MM.1S (cell line): ENCODE data around the gene RNF126.
"Not testable (repeated sequence)": the region's sequence is repeated elsewhere in the genome, so short reads cannot be mapped to it uniquely, and the experiment has no call there.

Source experiments
- DNase-seq: peaks from one replicate; pipeline ENCODE4 v3.0.0-alpha.2; 2015
- H2AFZ ChIP-seq: fragments of 300-600 bp; sonication (generic); 2 replicates; pipeline ENCODE4 v1.6.0; 2016; ENCODE audit warnings: antibody characterized with exemption, low read length
- H3F3A ChIP-seq: fragments of 300-600 bp; sonication (generic); 2 replicates; pipeline ENCODE4 v1.6.1; 2016; ENCODE audit warnings: mild to moderate bottlenecking, antibody characterized with exemption, low read length, moderate library complexity, mixed read lengths; ENCODE audit not compliant: insufficient read depth
- H3K27ac ChIP-seq: fragments of 300-600 bp; sonication (generic); 2 replicates; pipeline ENCODE4 v1.5.1; 2016; ENCODE audit warnings: mild to moderate bottlenecking, low read length
- H3K27me3 ChIP-seq: fragments of 300-600 bp; sonication (generic); replicated peaks from 2 replicates; pipeline ENCODE4 v1.6.0; 2016; ENCODE audit warnings: low read length; ENCODE audit not compliant: insufficient read depth
- H3K36me3 ChIP-seq: fragments of 300-600 bp; sonication (generic); replicated peaks from 2 replicates; pipeline ENCODE4 v1.6.1; 2016; ENCODE audit warnings: mild to moderate bottlenecking, low read length, mixed read lengths; ENCODE audit not compliant: insufficient read depth
- H3K4me1 ChIP-seq: fragments of 300-600 bp; sonication (generic); 2 replicates; pipeline ENCODE4 v1.6.1; 2016; ENCODE audit warnings: low read length, mixed read lengths
- H3K4me2 ChIP-seq: fragments of 300-600 bp; sonication (generic); 2 replicates; pipeline ENCODE4 v1.6.0; 2016; ENCODE audit warnings: low read depth, low read length
- H3K4me3 ChIP-seq: fragments of 300-600 bp; sonication (generic); 2 replicates; pipeline ENCODE4 v1.5.1; 2016; ENCODE audit warnings: low read length, mixed read lengths
- H3K79me2 ChIP-seq: fragments of 300-600 bp; sonication (generic); 2 replicates; pipeline ENCODE4 v1.6.1; 2016; ENCODE audit warnings: mixed run types, low read length, mixed read lengths
- H3K9ac ChIP-seq: fragments of 300-600 bp; sonication (generic); 2 replicates; pipeline ENCODE4 v1.6.1; 2016; ENCODE audit warnings: low read length, mixed read lengths
- H3K9me2 ChIP-seq: fragments of 300-600 bp; sonication (generic); replicated peaks from 2 replicates; pipeline ENCODE4 v1.6.1; 2016; ENCODE audit warnings: mild to moderate bottlenecking, low read length, mixed read lengths; ENCODE audit not compliant: insufficient read depth
- H3K9me3 ChIP-seq: fragments of 300-600 bp; sonication (generic); replicated peaks from 2 replicates; pipeline ENCODE4 v1.6.1; 2016; ENCODE audit warnings: mild to moderate bottlenecking, low read length, mixed read lengths; ENCODE audit not compliant: insufficient read depth
- H4K20me1 ChIP-seq: fragments of 300-600 bp; sonication (generic); 2 replicates; pipeline ENCODE4 v1.6.1; 2016; ENCODE audit warnings: mild to moderate bottlenecking, low read length, moderate library complexity, mixed read lengths; ENCODE audit not compliant: insufficient read depth
- CTCF ChIP-seq: fragments of 300-600 bp; sonication (generic); IDR thresholded peaks from 2 replicates; pipeline ENCODE4 v1.5.1; 2016; ENCODE audit warnings: antibody characterized with exemption, low read length, mixed read lengths
- EZH2 ChIP-seq: fragments of 300-600 bp; sonication (generic); optimal IDR thresholded peaks from 2 replicates; pipeline ENCODE3; 2017; ENCODE audit warnings: low read depth, mild to moderate bottlenecking, antibody characterized with exemption, low read length, mixed read lengths
- EZH2phosphoT487 ChIP-seq: fragments of 300-600 bp; sonication (generic); IDR thresholded peaks from 2 replicates; pipeline ENCODE4 v1.6.1; 2018; ENCODE audit warnings: antibody characterized with exemption, low read length

Gene RNF126

GRCh38 chr19:604355-604754 is 58.7 kb downstream of the RNF126 start:
- Histone ChIP-seq H3K9me2 (no peaks in the 10 kb centered on the region), H3K27me3 (peaks cover 19% of the 10 kb centered on the region), H3F3A (no peaks in the 10 kb centered on the region), H2AFZ (no peak overlapping the region), H3K9ac (no peak overlapping the region), H3K4me3 (no peak overlapping the region), H3K79me2 (no peaks in the 10 kb centered on the region), H4K20me1 (no peaks in the 10 kb centered on the region), H3K27ac (no peak overlapping the region), H3K4me1 (no peaks in the 10 kb centered on the region), H3K9me3 (no peaks in the 10 kb centered on the region), H3K36me3 (no peaks in the 10 kb centered on the region), H3K4me2 (no peak overlapping the region)
- TF ChIP-seq CTCF (no peak), EZH2phosphoT487 (no peak), EZH2 (no peak)
- peak; percentile 33 for DNase-seq

DNA sequence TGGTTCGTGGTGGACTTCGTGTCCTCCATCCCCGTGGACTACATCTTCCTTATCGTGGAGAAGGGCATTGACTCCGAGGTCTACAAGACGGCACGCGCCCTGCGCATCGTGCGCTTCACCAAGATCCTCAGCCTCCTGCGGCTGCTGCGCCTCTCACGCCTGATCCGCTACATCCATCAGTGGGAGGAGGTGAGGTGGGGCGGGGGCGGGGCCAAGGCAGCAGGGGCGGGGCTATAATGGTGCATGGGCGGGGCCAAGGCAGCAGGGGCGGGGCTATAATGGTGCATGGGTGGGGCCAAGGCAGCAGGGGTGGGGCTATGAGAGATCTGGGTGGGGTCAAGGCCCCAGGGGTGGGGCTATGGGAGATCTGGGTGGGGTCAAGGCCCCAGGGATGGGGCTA is 59.2 kb downstream of the RNF126 start:
- H2AFZ ChIP-seq, H3K4me2 ChIP-seq, H3K36me3 ChIP-seq, H4K20me1 ChIP-seq, DNase-seq, H3K9me3 ChIP-seq, H3K27ac ChIP-seq, H3K9ac ChIP-seq, H3K4me3 ChIP-seq, H3K9me2 ChIP-seq, H3K79me2 ChIP-seq, H3F3A ChIP-seq, H3K4me1 ChIP-seq: not testable (repeated sequence)
- H3K27me3 ChIP-seq, result peaks cover 24% of the 10 kb centered on the region

GRCh38 chr19:603302-603639 is 59.7 kb downstream of the RNF126 start:
- not testable (repeated sequence) for H3K4me3 ChIP-seq, H3K4me2 ChIP-seq, H3K36me3 ChIP-seq, H3K79me2 ChIP-seq, DNase-seq, H3K9ac ChIP-seq, H3K4me1 ChIP-seq, H3K9me2 ChIP-seq, H2AFZ ChIP-seq, H3K27ac ChIP-seq, H3F3A ChIP-seq, H4K20me1 ChIP-seq, H3K9me3 ChIP-seq
- H3K27me3 ChIP-seq, result peaks cover 30% of the 10 kb centered on the region

GRCh38 chr19:602391-603301 is 60.4 kb downstream of the RNF126 start:
- Histone ChIP-seq H3K27ac (no peak overlapping the region), H3K9ac (no peak overlapping the region), H3K4me2 (no peak overlapping the region), H3K9me3 (no peaks in the 10 kb centered on the region), H3K27me3 (peaks cover 35% of the 10 kb centered on the region), H4K20me1 (no peaks in the 10 kb centered on the region), H3F3A (no peaks in the 10 kb centered on the region), H2AFZ (no peak overlapping the region), H3K79me2 (no peaks in the 10 kb centered on the region), H3K9me2 (no peaks in the 10 kb centered on the region), H3K4me1 (no peaks in the 10 kb centered on the region), H3K4me3 (no peak overlapping the region), H3K36me3 (no peaks in the 10 kb centered on the region)
- no peak for TF ChIP-seq CTCF
- no peak for TF ChIP-seq EZH2
- no peak for TF ChIP-seq EZH2phosphoT487
- DNase-seq, result no peak
